HG03025 (cell line): ENCODE measurements around the gene KCND2.
"Not testable (repeated sequence)": the region's sequence is repeated elsewhere in the genome, so short reads cannot be mapped to it uniquely, and the experiment has no call there.

Experiments
- ATAC-seq: cut with Tn5 transposase; IDR thresholded peaks from one replicate; pipeline ENCODE4 v1.9.1; 2021; ENCODE audit warnings: mild to moderate bottlenecking, moderate library complexity; ENCODE audit not compliant: unreplicated experiment, low FRiP score

The KCND2 gene

DNA sequence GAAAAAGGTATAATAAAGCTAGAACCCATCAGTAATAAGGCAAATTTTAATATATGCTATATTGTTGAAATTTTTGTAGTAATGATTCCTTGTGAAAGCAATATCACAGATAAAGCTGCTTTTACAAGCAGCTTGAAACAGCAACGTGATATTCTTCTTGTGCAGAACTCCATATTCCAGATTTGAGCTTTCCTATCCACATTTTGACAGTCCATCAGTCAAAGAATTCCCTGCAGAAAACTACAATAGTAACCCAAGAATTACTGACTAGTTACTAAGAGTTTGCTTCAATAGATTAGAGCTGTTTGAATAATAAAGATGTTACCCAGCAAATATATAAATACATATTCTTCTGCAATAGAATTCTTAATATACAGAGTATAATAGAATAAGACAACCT lies 291.2 kb downstream of the KCND2 start:
- no peak for ATAC-seq

DNA sequence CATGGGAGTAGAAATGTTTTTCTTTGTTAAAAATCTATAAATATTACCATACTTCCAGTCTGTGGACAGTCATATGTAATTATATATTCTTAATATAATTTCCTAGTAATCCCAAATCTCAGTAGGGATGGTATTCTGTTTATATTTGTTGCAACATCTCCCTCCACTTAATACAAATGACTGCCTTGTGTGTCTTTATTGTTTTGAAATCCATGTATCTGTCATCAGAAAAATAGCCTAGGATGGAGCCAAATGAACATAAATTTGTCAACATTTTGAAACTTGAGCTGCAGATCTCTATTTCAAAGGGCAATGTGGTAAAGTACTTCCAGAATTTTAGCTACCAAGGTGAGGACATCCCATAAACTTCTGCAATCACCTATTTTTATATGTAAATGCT lies 294.2 kb downstream of the KCND2 start:
- no peak for ATAC-seq

DNA sequence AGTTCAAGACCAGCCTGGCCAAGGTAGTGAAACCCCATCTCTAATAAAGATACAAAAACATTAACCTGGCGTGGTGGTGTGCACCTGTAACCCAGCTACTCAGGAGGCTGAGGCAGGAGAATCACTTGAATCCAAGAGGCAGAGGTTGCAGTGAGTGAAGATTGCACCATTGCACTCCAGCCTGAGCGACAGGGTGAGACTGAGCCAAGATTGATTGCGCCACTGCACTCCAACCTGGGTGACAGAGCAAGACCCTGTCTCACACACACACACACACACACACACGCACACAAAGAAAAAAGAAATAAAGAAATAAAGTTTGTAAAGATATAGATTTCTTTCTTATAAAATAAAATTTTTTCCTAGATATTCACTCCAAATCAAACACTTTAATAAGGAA lies 305.7 kb downstream of the KCND2 start:
- ATAC-seq: not testable (repeated sequence)

GRCh38 chr7:120582916-120583315 lies 309.9 kb downstream of the KCND2 start:
- ATAC-seq: no peak

GRCh38 chr7:120583899-120584586 lies 311.1 kb downstream of the KCND2 start:
- no peak for ATAC-seq

DNA sequence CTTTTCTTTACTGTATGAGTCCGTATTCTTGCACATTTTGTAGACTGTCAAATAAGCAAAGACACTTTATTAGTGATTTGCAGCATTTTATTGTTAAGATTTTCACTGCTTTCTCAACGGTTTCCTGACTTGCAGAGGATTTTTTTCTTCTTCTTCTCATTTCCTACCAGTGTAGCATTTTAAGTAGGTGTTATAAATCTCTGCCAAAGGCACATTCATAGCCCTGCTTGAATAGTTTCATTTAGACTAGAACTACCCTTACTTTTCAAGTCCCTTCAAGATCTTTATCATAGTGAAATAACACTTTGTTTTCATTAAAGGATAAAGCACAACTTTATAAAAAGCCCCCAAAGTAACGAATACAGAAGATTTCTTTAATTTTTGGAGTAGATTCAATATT lies 313.6 kb downstream of the KCND2 start:
- ATAC-seq: no peak

DNA sequence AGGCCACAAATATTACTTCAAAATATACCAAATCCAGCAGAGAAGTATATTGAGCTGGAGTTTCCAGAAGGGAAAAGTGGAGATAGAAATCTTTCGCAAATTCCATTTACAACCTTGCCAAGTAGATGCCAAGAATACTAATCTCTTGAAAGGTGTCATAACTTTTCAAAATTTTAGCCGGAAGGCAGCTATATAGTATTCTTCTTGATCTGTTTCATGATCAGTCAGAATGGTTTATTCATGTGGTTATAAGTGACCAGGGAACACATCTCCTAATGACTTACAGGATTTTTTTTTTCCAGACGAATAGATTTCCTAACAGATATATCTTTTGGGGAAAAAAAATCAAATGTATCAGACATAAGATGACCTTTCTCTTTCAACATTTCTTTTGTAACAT lies 314.3 kb downstream of the KCND2 start:
- no peak for ATAC-seq

GRCh38 chr7:120588416-120588815 lies 315.4 kb downstream of the KCND2 start:
- ATAC-seq: no peak

- no peak for ATAC-seq
These were observed 315.9 kb downstream of the KCND2 start for GRCh38 chr7:120588862-120589261.

DNA sequence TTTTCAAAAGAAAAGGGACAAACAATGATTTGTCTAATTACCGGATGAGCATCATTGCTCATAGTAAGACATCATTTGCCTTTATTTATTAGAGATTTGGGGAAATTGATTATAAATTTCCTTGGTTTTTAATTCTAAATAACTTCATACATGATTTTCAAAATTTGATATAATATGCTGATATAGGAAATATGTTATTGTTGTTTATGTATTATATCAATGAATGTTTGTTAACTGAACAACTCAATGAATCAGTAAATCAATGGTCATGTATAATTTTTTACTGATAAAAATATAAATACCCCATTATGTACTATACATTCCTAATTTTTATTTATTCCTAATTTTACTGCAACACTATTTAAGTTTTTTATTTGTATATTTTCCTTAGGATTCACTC lies 327.6 kb downstream of the KCND2 start:
- no peak for ATAC-seq

DNA sequence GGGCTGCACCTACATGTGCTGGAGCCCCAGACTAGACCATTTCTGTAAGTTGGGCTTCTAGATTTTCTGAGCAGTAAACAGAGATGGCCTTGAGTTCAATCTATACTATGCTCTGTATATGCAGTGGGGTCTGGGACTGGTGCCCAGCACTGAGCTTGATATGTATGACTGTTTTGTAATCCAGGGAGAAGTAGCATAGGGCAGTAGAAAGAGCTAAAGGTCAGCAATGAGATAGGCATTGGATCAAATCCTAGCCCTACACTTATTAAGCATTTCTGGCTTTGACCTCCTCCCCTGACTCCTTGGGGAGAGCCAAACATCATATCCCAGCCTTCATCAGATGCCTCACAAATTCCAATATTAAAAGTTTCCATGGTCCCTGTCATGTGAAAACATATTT lies 330.4 kb downstream of the KCND2 start:
- no peak for ATAC-seq

DNA sequence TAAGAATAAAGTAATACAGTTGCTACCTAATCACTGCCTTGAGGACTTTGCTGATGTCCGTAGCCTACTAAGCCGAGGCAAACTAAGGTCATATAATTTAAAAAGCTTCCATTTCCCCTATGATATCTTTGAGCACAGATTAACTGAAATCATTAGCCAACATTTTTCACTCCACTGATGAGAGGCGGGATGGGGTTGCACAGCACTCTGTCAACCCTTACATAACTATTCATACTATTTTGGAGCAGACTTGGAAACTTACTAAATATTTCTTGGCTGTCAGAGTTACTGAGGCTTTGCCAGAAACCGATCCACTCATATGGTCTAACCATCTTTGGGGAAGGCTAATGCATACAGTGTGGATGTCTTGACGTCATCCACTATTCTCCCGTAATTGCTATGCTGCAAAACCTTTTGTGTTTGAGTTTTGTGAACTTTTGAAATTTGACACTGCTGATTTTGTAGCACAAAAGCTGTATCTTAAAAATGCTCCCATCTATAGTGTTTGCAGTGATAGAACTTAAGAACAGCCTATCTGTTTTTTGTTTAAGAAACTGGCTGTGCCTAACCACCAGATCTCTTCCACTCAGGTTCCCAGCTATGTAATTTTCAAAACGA lies 336.3 kb downstream of the KCND2 start:
- no peak for ATAC-seq

DNA sequence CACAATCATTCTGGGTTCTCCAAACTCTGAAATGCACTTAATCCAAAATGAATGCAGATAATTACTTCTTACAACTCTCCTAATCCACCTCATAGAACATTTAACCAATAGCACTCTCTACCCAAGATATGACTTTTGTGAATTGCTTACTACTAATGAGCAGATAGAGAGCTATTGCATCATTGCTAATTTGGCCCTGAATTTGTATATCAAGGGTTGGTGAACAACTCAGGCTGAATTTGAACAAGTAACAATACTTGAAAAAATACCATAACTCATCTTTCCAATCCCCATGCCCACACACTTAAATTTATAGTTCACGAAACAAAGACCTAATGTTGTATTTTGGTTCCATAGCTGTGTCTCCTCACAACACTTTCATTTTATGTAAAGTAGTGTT lies 339.0 kb downstream of the KCND2 start:
- no peak for ATAC-seq

DNA sequence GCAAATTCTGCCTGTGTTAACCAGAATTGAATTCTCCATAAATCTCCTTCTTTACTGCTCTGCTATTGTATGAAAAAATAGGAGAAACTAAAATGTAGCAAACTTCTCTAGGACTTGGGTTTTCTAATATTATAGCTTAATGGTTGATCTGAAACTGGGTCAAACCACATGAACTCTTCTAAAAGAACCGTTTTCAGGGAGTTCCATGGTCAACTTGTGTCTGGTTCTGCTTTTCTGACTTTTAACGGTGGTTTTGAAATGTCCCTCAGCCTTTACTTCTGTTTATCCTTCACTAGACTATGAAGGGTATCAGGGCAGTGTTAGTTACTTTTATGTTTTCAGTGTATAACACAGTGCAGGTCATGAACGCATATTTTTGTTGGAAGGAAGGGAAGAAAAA lies 342.7 kb downstream of the KCND2 start:
- ATAC-seq: no peak

DNA sequence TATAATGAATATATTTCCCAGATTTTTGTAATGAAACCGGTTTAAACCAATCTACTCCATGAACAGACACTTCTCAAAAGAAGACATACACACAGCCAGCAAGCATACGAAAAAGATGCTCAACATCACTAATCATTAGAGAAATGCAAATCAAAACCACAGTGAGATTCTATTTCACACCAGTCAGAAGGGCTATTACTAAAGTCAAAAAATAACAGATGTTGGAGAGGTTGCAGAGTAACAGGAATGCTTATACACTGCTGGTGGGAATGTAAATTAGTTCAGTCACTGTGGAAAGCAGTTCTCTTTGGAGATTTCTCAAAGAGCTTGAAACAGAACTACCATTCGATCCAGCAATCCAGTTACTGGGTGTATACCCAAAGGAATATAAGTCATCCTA lies 344.3 kb downstream of the KCND2 start:
- ATAC-seq: no peak

DNA sequence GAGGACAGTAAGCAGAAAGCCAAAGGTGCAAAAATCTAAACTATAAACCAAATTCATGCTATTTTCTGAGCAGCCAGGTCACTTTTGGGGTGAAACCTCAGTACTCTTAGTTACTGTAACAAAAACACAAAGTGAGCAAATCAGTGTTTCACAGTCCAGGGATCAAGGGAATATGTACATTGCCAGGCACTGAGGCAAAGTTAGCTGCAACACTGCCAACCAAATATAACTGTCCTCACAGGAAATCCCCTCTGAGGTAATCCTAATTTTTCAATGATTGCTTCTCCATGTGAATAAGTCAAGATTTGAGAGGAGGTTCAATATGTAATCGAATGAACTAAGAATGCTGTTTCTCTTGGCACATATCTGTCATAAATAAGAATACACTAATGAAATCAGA lies 355.3 kb downstream of the KCND2 start:
- no peak for ATAC-seq

DNA sequence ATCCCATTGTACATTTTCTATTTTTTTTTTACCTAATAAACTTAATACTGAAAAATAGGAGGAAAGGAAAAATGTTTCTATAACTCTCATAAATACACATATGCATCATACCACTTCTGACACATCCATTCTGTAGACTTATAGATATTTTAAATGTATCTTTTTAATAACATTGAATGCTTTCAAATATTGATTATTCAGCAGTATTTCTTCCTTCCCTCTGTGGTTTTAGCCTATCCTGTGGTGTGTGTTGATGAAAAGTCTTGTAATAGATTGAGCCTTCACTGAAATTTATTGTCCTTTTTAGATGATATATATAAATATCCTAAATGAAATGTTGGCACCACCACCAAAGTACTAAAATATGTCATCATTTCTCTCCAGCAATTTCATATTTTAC lies 366.9 kb downstream of the KCND2 start:
- no peak for ATAC-seq

DNA sequence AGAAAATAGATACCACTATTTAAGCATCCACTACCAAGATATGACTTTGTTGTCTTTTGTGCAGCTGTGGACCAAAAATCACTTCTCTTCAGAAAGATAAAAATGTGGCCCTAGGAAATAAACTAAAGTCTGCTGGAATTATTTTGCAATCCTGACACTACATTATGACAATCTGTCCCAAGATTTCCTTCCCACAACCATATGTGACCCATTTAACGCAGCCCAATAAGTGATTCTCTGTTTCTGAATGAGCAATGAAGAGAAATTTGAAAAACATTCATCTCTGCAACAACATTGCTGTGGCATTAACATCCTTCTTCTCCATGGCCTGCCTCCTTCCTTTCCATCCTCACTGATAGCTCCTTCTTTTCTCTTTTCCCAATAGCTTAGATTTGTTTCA lies 373.0 kb downstream of the KCND2 start:
- no peak for ATAC-seq

DNA sequence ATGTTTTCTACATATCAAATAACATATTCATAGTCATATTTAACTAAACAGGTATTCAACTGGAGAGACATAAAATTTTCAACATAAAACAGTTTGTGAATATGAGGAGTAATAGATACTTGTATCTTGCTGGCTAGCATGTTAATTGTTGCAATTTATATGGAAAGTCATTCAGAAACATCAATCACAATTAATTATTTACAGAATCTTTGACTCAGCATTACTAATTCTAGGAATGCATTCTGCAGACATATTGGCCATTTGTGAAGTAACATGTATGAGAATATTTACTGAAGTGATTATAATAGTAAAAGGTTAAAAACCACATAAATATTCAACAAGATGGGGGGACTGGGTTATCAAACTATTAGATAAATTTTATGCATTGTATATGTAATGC lies 381.3 kb downstream of the KCND2 start:
- no peak for ATAC-seq

DNA sequence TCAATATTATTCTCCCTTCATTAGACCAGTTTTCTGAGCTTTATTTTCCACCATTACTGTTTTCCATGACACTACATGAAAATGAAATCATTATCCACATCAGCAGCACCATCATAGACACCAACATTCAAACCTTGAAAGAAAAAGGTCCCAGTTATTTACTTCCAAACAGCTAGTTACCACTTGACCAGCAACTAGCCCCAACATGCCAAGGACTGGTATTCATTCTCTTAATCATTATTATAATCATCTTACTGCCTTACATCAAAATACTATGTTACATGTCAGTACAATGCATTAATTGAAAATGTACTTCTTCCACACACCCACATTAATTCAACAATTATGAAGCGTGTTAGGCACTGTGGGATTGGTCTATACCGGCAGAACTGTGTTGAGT lies 385.5 kb downstream of the KCND2 start:
- ATAC-seq: no peak

GRCh38 chr7:120662291-120662690 lies 389.3 kb downstream of the KCND2 start:
- ATAC-seq: no peak

GRCh38 chr7:120665068-120665467 lies 392.1 kb downstream of the KCND2 start:
- no peak for ATAC-seq

DNA sequence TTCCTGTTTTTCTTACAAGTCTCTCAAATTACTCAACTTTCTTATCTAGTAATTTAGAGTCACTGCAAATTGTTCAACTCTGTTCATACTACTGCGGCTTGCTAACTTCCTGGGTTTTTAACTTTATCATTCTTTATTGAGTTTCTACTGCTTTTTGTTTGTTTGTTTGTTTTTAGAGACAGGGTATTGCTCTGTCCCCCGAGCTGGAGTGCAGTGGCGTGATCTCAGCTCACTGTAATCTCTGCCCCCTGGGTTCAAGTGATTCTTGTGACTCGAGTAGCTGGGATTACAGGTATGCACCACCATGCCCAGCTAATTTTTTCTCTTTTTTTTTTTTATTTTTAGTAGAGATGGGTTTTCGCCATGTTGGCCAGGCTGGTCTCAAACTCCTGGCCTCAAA lies 402.1 kb downstream of the KCND2 start:
- no peak for ATAC-seq
